ENCODE data around the gene MACROD2.
"Not testable (repeated sequence)": the region's sequence is repeated elsewhere in the genome, so short reads cannot be mapped to it uniquely, and the experiment has no call there.

Gene MACROD2

DNA sequence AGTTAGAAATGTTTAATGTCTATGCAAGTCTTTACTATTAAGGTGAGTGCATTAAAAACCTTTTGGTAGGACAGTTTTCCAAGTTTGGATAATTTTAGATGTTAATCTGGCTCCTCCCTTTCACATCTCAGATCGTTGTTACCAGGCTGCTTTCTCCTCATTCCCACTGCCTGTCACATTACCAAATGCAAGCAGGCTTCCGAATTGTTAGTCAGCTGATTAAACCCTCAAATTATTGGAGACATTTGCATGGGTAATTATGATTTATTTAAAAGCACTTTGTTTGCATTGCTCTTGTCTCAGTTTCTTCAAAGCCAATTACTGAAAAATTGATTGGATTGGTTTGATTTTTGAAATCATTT is 1761.4 kb downstream of the MACROD2 start:
- peak; percentile 12 for DNase-seq

- DNase-seq: no peak
These were observed 1764.3 kb downstream of the MACROD2 start for GRCh38 chr20:15759594-15759993.

DNA sequence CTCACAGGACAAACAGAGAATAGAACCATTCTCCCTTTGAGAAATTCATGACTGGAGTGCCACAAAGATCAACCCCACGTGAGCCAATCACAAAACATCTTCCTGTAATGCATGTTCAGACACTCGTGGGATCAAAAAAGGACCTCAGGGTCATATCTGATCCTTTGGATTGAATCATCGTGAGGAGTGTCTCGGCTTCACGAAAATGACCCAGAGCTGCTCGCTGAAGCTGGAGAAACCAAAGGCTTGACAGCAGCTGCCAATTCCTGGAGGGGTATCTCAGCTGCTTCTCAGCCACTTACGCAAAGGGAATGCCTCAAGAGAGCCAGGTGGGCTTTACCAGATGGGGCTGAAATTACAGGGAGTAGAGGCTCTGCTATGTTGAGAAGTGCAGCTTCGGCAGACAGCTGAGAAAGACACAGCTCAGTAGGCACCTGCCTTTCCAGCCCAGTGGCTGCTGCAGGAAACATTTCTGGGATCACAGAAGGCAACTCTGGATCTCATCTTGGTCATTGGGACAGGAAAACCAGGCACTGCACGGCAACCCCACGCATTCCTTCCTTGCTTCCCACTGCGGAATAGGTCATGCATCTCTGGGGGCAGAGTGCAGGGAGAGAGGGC is 1764.8 kb downstream of the MACROD2 start:
- no peak for DNase-seq

DNA sequence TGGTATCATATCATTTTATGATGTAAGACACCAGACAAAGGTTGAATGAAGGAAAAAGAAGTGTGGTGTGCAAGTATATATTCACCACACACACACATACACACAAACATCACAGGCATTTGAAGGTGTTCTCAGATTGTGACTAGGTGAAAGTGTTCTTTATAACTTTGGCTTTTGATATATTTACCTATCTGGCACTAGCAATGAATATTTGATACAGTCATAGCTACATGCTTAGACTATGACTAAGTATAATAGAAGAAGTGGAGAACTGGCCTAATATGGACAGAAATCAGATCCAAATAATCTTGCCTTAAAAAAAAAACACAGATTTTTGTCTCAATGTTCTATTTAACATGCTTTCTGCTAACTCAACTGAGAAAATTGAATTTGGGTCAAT is 1768.0 kb downstream of the MACROD2 start:
- DNase-seq: no peak

GRCh38 chr20:15767586-15767985 is 1772.3 kb downstream of the MACROD2 start:
- DNase-seq: no peak

DNA sequence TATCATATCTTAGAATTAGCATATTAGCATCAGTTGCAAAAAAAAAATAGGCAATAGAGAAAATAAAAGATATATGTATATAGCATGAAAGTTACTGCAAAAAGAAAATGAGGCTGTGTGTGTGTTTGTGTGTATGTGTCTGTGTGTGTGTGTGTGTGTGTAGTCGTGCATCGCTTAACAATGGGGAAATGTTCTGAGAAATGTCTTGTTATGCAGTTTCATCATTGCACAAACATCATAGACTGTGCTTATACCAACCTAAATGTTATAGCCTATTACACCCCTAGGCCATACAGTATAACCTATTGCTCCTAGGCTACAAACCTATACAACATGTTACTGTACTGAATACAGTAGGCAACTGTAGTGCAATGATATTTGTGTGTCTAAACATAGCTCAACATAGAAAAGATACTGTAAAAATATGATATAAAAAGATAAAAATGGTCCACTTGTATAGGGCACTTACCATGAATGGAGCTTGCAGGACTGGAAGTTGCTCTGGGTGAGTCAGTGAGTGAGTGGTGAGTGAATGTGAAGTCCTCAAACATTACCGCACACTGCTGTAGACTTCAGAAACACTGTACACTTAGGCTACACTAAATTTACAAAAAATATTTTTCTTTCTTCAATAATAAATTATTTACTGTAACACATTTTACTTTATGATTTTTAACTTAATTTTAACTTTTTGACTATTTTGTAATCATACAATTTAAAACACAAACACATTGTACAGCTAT is 1772.9 kb downstream of the MACROD2 start:
- DNase-seq: no peak

- DNase-seq: no peak
These were observed 1777.5 kb downstream of the MACROD2 start for GRCh38 chr20:15772826-15773225.

DNA sequence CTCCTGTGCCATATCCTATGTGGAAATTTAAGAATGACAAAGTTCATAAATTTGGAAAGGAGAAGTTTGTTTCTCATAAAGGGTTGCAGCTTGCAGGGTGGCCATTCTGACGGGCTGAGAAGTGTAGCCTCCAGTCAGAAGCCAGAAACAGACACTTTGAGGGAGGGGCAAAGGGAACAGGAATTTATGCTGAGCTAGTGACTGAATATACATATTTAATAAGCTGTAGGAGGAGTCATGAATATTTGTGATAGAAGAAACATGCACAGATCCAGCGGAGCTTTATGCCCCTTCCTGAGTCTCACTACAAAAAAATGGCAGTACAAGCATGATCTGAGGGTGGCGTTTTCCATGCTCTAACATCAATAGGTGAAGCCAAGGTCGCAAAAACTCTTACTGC is 1779.6 kb downstream of the MACROD2 start:
- no peak for DNase-seq

DNA sequence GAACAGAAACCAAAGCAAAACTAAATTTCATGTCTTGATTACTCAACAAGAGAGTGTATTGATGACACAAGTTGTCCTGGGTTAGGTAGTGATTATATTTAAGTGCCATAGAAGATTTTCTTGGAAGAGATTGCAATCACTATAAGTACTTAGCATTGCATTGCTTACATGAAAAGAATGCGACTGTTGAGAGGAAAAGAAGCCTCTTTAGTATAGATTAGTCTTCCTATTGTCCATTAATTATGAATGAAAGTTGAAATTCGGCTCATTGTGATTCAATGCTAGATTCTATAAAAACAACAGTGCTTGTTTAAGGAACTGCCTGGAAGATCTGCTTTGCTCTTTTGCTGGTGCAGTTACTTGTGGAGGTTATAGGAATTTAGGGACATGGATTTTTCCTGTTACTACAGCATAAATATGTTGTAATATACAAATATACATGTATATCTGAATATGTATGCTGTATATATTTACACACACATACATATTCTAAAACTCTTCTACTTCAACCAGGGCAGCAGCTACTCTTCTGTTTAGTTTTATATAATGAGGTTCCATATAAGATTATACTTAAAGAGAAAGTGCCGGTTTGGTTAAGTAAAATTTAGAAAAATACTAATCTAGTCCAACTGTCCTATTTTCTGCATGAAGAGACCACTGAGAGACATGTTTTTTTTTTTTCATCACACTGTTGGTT is 1781.6 kb downstream of the MACROD2 start:
- no peak for DNase-seq

GRCh38 chr20:15784020-15784419 is 1788.7 kb downstream of the MACROD2 start:
- no peak for DNase-seq

- DNase-seq: no peak
These were observed 1793.8 kb downstream of the MACROD2 start for GRCh38 chr20:15789079-15789478.

DNA sequence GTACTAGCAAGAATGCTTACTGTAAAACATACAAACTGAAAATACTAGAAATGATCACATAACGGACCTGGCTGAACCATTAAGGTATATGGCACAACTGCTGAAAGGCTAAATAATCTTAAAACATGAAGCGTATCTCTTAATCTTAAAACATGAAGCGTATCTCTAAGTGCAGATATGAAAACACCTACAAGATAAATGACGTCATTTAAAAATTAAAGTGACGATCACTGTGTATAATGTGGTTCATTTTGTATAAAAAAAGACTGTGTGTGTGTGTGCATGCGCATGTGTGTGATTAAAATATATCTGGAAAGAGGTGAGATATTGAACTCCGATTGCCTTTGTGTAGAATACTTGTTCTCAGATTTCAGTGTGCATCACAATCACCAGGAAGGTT is 1797.5 kb downstream of the MACROD2 start:
- no peak for DNase-seq

GRCh38 chr20:15794409-15794808 is 1799.1 kb downstream of the MACROD2 start:
- no peak for DNase-seq

DNA sequence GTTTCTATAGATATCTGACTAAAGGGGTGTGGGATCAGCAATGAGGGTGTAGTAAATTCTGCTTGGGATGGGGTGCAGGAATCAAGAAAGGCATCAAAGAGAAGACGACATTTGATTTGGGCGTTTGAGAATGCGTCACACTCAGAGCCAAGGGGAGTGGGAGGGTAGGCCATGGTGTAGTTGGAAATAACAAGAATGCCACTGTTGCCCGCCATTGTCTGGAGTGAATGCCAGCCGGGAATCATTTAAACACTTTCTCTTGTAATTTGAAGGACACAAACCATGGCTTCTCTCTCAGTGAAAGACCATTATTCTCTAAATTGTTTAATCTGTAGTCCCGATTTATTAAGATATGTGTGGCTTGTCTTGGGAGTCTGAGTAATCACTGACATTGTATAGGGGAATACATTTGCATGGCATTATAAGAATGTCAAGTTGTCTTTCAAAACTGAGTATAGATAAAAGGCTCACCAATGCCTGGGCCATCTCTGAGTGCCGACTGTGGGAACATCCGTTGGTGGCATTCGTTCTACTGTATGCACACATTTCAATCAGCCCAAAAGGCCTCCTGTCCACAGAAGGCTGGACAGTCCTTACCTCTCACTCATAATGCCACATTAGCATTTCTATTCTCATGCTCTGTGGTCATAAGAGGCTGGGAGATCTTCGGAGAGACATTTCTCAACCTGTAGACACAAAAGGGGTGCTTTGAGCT is 1800.1 kb downstream of the MACROD2 start:
- DNase-seq: no peak

DNA sequence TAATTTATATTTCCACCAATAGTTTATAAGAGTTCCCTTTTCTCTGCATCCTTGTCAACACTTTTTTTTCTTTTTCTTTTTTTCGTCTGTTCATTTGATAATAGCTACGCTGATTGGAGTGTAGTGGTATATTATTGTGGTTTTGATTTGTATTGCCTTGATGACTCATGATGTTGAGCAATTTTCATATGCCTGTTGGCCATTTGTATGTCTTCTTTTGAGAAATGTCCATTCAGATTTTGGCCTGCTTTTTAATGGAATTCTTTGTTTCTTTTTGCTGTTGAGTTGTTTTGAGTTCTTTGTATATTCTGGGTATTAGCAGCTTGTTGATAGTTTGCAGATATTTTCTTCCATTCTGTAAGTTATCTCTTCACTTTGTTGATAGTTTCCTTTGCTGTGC is 1804.6 kb downstream of the MACROD2 start:
- no peak for DNase-seq

DNA sequence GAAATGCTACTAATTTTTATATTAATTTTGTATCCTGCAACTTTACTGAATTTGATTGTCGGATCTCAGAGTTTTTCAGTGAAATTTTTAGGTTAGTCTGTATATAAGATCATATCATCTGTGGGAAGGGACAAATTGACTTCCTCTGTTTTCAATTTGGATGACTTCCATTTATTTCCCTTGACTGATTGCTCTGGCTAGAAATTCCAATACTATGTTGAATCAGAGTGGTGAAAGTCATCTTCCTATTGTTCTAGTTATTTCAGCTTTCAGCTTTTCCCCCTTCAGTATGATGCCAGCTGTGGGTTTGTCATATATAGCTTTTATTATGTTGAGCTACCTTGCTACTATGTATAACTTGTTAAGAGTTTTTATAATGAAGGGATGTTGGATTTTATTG is 1806.7 kb downstream of the MACROD2 start:
- DNase-seq: no peak

DNA sequence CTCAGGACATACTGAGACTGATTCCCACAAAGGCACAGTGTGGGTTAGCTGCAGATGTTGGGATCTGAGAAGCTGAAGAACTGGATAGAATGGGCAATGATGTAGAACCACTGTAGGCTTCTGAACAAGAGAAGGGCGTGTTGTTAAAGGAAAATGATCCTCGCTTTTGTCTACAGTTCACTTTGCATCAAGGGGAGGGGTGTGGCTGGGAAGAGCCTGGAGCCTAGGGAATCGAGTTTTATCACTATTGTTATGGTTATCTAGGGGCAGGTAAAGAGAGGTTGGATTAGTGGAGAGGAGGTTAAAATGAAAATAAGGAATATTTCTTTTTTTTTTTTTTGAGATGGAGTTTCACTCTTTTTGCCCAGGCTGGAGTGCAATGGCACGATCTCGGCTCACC is 1809.8 kb downstream of the MACROD2 start:
- DNase-seq: no peak

DNA sequence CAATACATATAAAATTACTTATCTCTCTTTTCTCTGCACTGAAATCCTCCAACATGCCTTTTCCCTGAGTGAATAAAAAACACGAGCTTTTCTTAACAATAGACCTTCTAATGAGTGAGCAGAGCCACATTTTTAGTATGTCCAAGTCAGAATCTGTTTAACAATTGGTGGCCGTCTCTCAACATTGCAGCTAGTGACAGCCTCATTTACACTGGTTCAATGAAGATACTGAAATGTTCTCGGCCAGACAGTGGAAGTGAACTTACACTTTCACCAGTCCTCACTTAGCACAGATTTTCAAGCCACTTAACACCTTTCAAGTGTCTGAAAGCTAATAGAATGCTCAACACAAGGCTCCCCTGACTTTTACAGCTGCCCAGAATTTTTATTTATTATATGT is 1810.8 kb downstream of the MACROD2 start:
- DNase-seq: no peak

GRCh38 chr20:15807271-15807670 is 1812.0 kb downstream of the MACROD2 start:
- DNase-seq: no peak

- DNase-seq: not testable (repeated sequence)
These were observed 1812.5 kb downstream of the MACROD2 start for GRCh38 chr20:15807771-15808170.

GRCh38 chr20:15811951-15812350 is 1816.6 kb downstream of the MACROD2 start:
- no peak for DNase-seq

GRCh38 chr20:15812696-15813095 is 1817.4 kb downstream of the MACROD2 start:
- no peak for DNase-seq

DNA sequence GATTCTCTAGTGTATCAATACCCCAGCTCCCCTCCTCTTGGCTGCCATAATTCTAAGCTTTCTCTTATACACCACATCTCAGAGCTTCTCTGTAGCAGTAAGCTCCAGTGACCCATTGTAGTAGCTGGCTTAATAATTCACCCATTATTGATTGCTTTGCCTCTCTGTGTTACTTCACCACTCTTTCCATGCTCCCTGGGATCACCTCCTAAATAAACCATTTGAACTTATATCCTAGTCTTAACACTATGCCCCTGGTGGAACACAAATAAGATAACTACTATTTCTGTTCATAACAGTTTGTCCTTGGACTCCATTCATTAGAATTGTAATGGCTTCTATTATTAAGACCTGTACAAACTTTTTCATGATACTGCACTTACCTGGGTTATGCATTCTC is 1819.0 kb downstream of the MACROD2 start:
- DNase-seq: no peak

GRCh38 chr20:15814911-15815310 is 1819.6 kb downstream of the MACROD2 start:
- DNase-seq: no peak
